GM12878 (cell line): ENCODE measurements around the gene DPF3. TPM values are rescaled to one million over a fixed set of nuclear protein-coding genes. Genes with fewer than 3 reads are reported as not detected.

Experiments used
- BMI1 ChIP-seq: fragments of 450-650 bp; IDR thresholded peaks from 2 replicates; pipeline ENCODE4 v1.6.1; 2016; ENCODE audit warnings: mild to moderate bottlenecking, moderate library complexity, borderline replicate concordance
- NFYB ChIP-seq: IDR thresholded peaks from 2 replicates; pipeline ENCODE4 v1.6.1; 2011; ENCODE audit warnings: low read depth, mild to moderate bottlenecking, low read length, improper control_type of control experiment, moderate library complexity; ENCODE audit not compliant: insufficient read depth
- NR2C2 ChIP-seq: IDR thresholded peaks from 2 replicates; pipeline ENCODE4 v1.6.1; 2011; ENCODE audit warnings: borderline replicate concordance, low read depth; ENCODE audit not compliant: control insufficient read depth, insufficient read length
- NR2F1 ChIP-seq: fragments of 450-650 bp; conservative IDR thresholded peaks from 2 replicates; pipeline ENCODE4 v1.6.1; 2017; ENCODE audit warnings: mild to moderate bottlenecking
- SPI1 ChIP-seq: IDR thresholded peaks from 2 replicates; pipeline ENCODE4 v1.6.1; 2011; ENCODE audit warnings: low read depth, mild to moderate bottlenecking, low read length, moderate library complexity, borderline replicate concordance; ENCODE audit not compliant: insufficient read depth
- ZBTB40 ChIP-seq: fragments of 450-650 bp; IDR thresholded peaks from 2 replicates; pipeline ENCODE4 v1.6.1; 2016; ENCODE audit warnings: mild to moderate bottlenecking, moderate library complexity, borderline replicate concordance
- polyA plus RNA-seq, 11 experiments: library from polyadenylated mRNA; depleted of rRNA in 4 of 11; unstranded in 6 of 11; stranded (reverse) in 5 of 11; fragments of >200 nt; fragmentation: Nextera tagmentation in 4 of 11; fragmentation: Illumina TruSeq in 1 of 11; extraction: Ambion mirVana in 4 of 11; extraction: Trizol in 1 of 11; gene quantifications; 1 replicate in 1 of 11; 2 replicates in 10 of 11; pipeline versions ENCODE4 v1.2.1 to v1.2.3, GENCODE V29; 2011 to 2016; ENCODE audit warnings: inconsistent platforms in 2 of 11, missing spikeins in 2 of 11, low read depth in 1 of 11
- total RNA-seq, 4 experiments: library from RNA; depleted of rRNA in 3 of 4; stranded (reverse); fragments of >200 nt in 3 of 4; fragmentation: Illumina TruSeq in 1 of 4; extraction: Trizol in 1 of 4; gene quantifications; 2 replicates each; pipeline versions ENCODE4 v1.2.1 to v1.2.3, GENCODE V29; 2013 to 2021
- TF ChIP-seq, protein P1 (sequence below): fragments of 450-650 bp; IDR thresholded peaks from 2 replicates; pipeline ENCODE4 v1.6.1; 2016; ENCODE audit warnings: mild to moderate bottlenecking

Gene DPF3
- total and polyA plus RNA-seq, 10 of the 15 experiments (the other 5 are each of a cell fraction or from before 2014, with no cell fraction given) = 0.69 to 8.0 (median 2.2) TPM

- TF ChIP-seq NR2C2 = no peak
- TF ChIP-seq, protein P1, sequence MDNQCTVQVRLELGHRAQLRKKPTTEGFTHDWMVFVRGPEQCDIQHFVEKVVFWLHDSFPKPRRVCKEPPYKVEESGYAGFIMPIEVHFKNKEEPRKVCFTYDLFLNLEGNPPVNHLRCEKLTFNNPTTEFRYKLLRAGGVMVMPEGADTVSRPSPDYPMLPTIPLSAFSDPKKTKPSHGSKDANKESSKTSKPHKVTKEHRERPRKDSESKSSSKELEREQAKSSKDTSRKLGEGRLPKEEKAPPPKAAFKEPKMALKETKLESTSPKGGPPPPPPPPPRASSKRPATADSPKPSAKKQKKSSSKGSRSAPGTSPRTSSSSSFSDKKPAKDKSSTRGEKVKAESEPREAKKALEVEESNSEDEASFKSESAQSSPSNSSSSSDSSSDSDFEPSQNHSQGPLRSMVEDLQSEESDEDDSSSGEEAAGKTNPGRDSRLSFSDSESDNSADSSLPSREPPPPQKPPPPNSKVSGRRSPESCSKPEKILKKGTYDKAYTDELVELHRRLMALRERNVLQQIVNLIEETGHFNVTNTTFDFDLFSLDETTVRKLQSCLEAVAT = no peak
- no peak for TF ChIP-seq SPI1
- no peak for TF ChIP-seq NR2F1
- TF ChIP-seq ZBTB40 = no peak
- no peak for TF ChIP-seq NFYB
- TF ChIP-seq BMI1 = no peak
These were observed 10.3 kb upstream of the DPF3 start (continued) for GRCh38 chr14:72904218-72904617.
